H54 (cell line): ENCODE results near the gene CD69.
"Not testable (repeated sequence)": the region's sequence is repeated elsewhere in the genome, so short reads cannot be mapped to it uniquely, and the experiment has no call there.

Source experiments
- DNase-seq: peaks from one replicate; pipeline ENCODE4 v3.0.0; 2011; ENCODE audit warnings: low spot score, mixed read lengths; ENCODE audit not compliant: insufficient read length
- FAIRE-seq: peaks from 3 replicates; lab custom pipeline; 2011; peaks lifted over from hg19 to GRCh38; lab: Jason Lieb, UNC
- POLR2A ChIP-seq: IDR thresholded peaks from 2 replicates; pipeline ENCODE4 v1.6.1; 2011; ENCODE audit warnings: low read depth, mild to moderate bottlenecking, low read length

The CD69 gene

DNA sequence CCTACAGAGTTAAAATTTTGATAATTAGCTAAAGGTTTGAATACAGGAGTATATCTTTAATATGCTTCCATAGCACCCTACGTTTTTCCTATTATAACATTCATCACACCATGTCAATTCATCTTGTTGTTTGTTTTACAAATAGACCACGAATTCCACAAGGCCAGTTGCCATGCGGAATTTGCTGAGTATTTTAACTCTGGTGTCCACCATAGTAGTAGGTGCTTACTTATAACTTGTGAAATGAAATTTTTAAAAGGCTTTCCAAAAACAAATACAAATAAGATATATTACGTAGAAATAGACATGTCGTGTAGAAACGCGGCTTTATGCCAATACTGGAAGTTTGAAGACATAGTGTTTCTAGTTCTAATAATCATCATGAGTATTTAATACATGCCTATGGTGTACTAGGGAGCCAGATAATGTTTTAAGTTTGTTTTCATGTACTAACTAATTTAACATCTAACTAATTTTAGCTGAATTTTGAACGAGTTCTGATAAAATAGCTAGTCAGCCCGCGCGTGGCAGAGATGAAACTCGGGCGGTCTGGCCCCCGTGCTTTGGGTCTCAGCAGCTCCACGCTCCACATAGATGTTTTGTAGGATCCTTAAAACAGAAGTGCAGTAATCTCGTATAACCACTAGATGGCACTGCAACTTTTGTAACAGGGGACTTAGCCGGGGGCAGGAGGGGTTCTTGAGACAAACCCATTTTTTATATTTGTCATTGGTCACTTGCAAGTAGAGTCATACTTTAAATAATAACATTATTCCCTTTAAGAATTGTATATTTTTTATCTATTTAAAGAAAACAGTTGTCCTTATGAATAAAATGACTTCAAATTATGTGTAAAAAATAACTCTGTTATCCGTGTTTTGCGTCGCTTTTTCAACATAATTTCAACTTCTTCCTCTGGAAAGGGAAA, 10.2 kb downstream of the CD69 start:
- peak; percentile 45 for DNase-seq
- no peak for TF ChIP-seq POLR2A
- peak; percentile 88 for FAIRE-seq

GRCh38 chr12:9749640-9750039, 11.1 kb downstream of the CD69 start:
- no peak for FAIRE-seq

GRCh38 chr12:9745199-9745598, 15.5 kb downstream of the CD69 start:
- DNase-seq (no peak), FAIRE-seq (no peak)
- no peak for TF ChIP-seq POLR2A

More at GRCh38 chr12:9749640-9750039, 11.1 kb downstream of the CD69 start:
- no peak for TF ChIP-seq POLR2A
- DNase-seq, result no peak

DNA sequence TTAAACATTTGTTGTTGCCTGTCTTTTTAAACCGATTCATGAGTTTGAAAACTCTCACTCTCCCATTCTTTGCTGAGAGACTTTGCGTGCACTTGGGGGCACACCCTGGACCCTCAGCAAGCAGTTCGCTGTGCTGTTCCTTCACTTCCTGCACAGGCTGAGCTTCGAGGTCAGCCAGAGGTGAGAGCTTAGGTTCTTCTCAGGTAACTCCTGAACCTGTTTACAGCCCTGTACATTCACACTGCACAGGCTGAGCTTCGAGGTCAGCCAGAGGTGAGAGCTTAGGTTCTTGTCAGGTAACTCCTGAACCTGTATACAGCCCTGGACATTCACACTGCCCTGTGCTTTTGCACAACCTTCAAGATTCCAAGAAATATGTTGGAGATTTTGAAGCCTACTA, 18.0 kb downstream of the CD69 start:
- DNase-seq, result no peak
- FAIRE-seq, result no peak
- TF ChIP-seq POLR2A, result no peak

DNA sequence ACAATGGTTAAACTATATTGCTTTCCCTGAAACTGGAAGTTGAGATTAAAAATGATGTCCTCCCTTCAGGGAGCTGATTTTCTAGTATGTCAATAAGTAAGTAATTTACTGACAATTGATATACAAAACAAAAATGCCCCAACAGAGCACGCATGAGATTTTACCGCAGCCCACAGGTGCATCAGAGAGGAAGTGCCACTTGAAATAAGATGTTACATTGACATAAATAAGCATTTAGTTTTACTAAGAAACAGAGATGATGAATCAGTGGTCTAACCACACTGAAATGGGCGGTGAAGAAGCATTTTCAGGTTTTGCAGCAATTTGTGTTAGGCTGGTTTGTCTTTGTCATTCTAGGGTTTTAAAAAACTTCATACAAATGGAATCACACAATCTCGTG, 19.0 kb downstream of the CD69 start:
- no peak for DNase-seq
- no peak for FAIRE-seq
- TF ChIP-seq POLR2A, result no peak

DNA sequence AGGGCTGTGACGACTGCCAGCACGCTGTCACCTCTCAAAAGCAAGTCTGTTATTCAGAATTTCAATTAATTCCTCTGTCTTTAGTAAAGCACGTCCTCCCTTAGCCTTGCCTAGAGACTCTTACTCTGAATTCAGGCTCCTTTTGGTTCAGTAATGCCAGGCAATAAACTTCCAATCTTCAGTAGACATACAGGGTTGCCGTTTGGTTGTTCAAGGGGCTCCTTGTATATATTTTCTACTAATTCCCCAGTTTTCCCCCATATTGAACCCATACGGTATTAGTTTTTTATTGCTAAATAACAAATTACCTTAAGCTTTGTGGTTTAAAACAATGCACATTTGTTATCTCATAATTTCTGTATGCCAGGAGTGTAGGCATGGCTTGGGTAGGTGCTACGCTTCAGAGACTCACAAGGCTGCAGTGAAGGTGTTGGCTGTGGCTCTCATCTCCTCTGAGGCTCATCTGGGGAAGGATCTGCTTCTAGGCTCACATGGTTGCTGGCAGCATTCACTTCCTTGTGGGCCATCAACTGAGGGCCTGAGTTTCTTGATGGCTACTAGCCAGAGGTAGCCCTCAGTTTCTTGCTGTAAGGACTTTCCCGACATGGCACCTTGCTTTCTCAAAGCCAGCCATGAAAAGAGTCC, 20.5 kb downstream of the CD69 start:
- FAIRE-seq, result no peak

DNA sequence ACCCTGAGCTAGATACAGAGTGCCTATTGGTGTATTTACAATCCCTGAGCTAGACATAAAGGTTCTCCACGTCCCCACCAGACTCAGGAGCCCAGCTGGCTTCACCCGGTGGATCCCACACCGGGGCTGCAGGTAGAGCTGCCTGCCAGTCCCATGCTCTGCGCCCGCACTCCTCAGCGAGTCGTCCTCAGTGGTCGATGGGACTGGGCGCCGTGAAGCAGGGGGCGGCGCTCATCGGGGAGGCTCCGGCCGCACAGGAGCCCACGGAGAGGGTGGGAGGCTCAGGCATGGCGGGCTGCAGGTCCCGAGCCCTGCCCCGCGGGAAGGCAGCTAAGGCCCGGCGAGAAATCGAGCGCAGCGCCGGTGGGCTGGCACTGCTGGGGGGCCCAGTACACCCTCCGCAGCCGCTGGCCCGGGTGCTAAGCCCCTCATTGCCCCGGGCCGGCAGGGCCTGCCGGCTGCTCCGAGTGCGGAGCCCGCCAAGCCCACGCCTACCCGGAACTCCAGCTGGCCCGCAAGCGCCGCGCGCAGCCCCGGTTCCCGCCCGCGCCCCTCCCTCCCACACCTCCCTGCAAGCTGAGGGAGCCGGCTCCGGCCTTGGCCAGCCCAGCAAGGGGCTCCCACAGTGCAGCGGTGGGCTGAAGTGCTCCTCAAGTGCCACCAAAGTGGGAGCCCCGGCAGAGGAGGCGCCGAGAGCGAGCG, 21.1 kb downstream of the CD69 start:
- FAIRE-seq, DNase-seq: not testable (repeated sequence)

More for the DNA sequence above, 20.5 kb downstream of the CD69 start:
- no peak for TF ChIP-seq POLR2A
- DNase-seq, result no peak

DNA sequence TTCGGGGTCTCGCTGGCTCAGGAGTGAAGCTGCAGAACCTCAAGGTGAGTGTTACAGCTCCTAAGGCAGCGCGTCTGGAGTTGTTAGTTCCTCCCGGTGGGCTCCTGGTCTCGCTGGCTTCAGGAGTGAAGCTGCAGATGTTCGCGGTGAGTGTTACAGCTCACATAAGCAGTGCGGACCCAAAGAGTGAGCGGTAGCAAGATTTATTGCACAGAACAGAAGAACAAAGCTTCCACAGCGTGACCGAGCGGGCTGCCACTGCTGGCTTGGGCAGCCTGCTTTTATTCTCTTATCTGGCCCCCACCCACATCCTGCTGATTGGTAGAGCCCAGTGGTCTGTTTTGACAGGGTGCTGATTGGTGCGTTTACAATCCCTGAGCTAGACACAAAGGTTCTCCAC, 21.8 kb downstream of the CD69 start:
- FAIRE-seq, DNase-seq: not testable (repeated sequence)

- FAIRE-seq (peak; percentile 38), DNase-seq (no peak)
- no peak for TF ChIP-seq POLR2A
Observed at GRCh38 chr12:9736936-9737705, 23.6 kb downstream of the CD69 start.

DNA sequence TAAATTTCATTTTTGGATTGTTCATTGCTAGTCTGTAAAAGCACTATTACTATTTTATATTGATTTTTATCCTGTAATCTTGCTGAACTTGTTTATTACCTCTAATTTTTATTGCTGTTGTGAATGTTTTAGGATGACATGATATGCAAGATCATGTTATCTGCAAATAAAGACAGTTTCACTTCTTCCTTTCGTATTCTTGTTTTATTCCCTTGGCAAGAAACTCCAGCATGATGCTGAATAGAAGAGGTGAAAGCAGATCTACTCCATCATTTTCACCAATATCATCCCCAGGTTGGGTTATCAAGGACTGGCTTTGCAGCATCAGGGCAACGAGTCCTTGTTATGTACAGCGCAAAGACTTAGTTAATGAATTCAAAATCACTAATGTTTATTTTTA, 25.1 kb downstream of the CD69 start:
- DNase-seq (no peak), FAIRE-seq (no peak)
- TF ChIP-seq POLR2A, result no peak

GRCh38 chr12:9732921-9733461, 27.7 kb downstream of the CD69 start, which contains the start of gene CLECL1:
CLECL1 (minus strand) TSS chr12:9733097.
- FAIRE-seq (no peak), DNase-seq (no peak)
- no peak for TF ChIP-seq POLR2A

DNA sequence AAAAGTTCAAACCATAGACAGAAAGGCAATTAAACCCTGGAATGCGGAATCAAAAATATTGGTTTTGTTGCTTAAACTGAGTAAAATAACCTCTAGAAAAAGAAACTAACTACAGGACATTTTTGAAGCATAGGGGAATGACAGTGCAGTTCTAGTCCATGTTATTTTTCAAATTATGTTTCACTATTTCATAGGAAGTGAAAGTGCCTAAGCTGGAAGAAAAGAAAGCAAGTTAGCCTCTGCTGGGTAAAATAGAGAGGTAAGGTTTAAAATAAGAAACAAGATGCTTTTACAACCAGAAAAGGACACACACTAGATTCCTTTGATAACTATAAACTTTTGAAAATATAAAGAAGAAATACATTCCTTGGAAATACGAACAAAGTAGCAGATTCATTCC, 28.9 kb downstream of the CD69 start:
- DNase-seq, result no peak
- FAIRE-seq, result no peak
- no peak for TF ChIP-seq POLR2A

DNA sequence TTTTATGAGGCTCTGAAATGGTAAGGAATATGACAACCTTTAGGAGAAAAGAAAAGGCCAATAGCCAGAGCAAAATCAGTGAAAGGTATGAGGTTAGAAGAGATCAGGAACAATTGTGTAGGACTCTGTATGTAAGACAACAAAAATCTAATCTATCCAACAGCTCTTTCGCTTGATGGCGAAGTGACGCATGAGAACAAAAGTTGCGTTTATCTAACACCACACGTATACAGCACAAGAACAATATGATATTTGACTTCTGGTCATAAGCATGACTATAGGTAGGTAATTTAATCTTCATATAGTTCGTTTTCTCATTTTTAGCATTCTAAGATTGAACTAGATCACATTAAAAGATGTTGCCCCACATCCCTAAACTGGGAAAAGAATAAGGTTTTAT, 29.3 kb downstream of the CD69 start:
- TF ChIP-seq POLR2A, result no peak
- DNase-seq (no peak), FAIRE-seq (no peak)

- no peak for TF ChIP-seq POLR2A
- DNase-seq (no peak), FAIRE-seq (no peak)
Observed at GRCh38 chr12:9730591-9730990, 30.1 kb downstream of the CD69 start.
